ENCODE data around the gene GRIPAP1. TPM values are rescaled to one million over a fixed set of nuclear protein-coding genes. Genes with fewer than 3 reads are reported as not detected.
A peak's percentile ranks its signal among the peaks of the same experiment; 100 is the strongest.

Gene GRIPAP1, protein sequence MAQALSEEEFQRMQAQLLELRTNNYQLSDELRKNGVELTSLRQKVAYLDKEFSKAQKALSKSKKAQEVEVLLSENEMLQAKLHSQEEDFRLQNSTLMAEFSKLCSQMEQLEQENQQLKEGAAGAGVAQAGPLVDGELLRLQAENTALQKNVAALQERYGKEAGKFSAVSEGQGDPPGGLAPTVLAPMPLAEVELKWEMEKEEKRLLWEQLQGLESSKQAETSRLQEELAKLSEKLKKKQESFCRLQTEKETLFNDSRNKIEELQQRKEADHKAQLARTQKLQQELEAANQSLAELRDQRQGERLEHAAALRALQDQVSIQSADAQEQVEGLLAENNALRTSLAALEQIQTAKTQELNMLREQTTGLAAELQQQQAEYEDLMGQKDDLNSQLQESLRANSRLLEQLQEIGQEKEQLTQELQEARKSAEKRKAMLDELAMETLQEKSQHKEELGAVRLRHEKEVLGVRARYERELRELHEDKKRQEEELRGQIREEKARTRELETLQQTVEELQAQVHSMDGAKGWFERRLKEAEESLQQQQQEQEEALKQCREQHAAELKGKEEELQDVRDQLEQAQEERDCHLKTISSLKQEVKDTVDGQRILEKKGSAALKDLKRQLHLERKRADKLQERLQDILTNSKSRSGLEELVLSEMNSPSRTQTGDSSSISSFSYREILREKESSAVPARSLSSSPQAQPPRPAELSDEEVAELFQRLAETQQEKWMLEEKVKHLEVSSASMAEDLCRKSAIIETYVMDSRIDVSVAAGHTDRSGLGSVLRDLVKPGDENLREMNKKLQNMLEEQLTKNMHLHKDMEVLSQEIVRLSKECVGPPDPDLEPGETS
- 10 to 100 TPM in 1 of 2 donors, 1 to 10 TPM in 1; 9.6 to 16.0 TPM for total RNA-seq

- Histone ChIP-seq H3K9me3 (no peaks in the 10 kb centered on the region), H3K4me1 (peaks cover 0 to 7% of the 10 kb centered on the region in 2 donors), H3K27ac (peak within 1 kb of the TSS; percentile 60 to 66), H3K27me3 (no peaks in the 10 kb centered on the region), H3K4me3 (peak within 1 kb of the TSS; percentile 58 to 63), H3K36me3 (no peaks in the 10 kb centered on the region)
- TF ChIP-seq, protein P1, sequence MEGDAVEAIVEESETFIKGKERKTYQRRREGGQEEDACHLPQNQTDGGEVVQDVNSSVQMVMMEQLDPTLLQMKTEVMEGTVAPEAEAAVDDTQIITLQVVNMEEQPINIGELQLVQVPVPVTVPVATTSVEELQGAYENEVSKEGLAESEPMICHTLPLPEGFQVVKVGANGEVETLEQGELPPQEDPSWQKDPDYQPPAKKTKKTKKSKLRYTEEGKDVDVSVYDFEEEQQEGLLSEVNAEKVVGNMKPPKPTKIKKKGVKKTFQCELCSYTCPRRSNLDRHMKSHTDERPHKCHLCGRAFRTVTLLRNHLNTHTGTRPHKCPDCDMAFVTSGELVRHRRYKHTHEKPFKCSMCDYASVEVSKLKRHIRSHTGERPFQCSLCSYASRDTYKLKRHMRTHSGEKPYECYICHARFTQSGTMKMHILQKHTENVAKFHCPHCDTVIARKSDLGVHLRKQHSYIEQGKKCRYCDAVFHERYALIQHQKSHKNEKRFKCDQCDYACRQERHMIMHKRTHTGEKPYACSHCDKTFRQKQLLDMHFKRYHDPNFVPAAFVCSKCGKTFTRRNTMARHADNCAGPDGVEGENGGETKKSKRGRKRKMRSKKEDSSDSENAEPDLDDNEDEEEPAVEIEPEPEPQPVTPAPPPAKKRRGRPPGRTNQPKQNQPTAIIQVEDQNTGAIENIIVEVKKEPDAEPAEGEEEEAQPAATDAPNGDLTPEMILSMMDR (IDR thresholded peaks at IDR 0.05) = no peak
- DNase-seq (ENCODE audit: low spot score) = peak; percentile 65
These were observed at the start of gene GRIPAP1 for GRCh38 chrX:49002091-49002935. Gene GRIPAP1, minus strand, starts transcription at chrX:49002264. Its CDS starts 35 bp downstream, at chrX:49002229.

DNA sequence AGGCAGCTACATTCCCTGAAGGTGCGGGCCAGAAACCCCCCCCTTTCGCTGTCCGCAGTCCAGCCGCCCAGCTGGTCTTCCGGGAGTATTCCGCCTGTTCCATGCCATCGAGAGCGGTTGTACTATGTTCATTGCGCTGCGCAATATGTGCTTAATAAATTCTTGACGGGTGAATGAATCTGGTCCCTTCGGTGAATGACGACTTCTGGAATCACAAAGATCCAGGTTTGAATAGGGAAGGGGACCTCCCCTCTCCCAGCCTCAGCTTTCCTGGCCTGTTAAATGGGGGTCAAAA is 41.9 kb upstream of the GRIPAP1 start:
- H3K4me1 ChIP-seq = peaks cover 0 to 18% of the 10 kb centered on the region in 2 donors
- H3K9me3 ChIP-seq = peaks cover 0 to 4% of the 10 kb centered on the region in 2 donors
- H3K27me3 ChIP-seq = no peaks in the 10 kb centered on the region
- no peak for DNase-seq (ENCODE audit: low spot score)
- peak overlapping the region; percentile 69 to 79 for H3K27ac ChIP-seq
- peaks cover 6% of the 10 kb centered on the region for H3K36me3 ChIP-seq
- H3K4me3 ChIP-seq = peak overlapping the region in 1 of 2 donors; percentile 15
- TF ChIP-seq, protein P1 (IDR thresholded peaks at IDR 0.05) = no peak

DNA sequence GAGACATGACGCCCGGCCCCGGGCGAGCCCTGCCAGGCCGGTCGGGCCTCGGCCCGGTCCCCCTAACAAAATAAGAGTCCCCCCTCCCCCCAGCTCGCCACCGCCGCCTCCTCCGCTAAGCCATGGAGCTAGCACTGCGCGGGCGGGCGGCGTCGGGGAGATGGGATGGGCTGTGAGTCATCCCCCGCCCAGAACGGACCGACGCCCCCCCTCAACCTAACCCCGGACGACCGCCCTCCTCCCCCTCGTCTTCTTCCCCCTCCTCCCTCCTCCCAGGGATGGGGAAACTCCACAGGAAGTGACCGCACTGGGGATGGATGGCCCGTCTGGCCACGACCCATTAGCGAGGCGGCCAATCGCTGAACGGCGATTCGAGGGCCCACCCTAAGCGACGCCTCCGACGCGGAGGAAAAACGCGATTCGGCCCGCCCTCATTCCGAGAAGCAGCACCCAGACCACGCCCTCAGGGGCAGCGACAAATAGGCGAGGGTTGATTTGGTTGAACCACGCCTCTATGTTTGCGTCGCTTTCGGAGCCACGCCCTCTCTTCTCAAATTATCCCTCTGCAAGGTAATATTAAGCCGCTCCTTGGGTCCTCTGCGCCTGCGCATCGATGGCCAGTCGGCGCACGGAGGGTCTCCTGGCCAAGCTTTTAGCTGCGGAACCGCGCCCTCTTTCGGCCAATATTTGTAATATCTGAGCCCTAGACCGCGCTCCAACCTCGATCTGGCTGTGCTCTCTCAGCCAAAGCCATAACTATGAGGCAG is 41.3 kb upstream of the GRIPAP1 start, which contains the start of gene TFE3:
Gene TFE3 (minus strand): TSS at position 138 of the 767 bp plus-strand sequence. CDS start 131 bp downstream, at position 7.
- Histone ChIP-seq H3K4me1 (peaks cover 0 to 19% of the 10 kb centered on the region in 2 donors), H3K36me3 (peaks cover 12% of the 10 kb centered on the region), H3K27ac (peak within 1 kb of the TSS; percentile 97 to 99), H3K4me3 (peak within 1 kb of the TSS; percentile 81 to 93), H3K27me3 (no peaks in the 10 kb centered on the region), H3K9me3 (peaks cover 0 to 4% of the 10 kb centered on the region in 2 donors)
- DNase-seq (ENCODE audit: low spot score) = peak; percentile 99
- TF ChIP-seq, protein P1 (IDR thresholded peaks at IDR 0.05) = peak; percentile 25 to 71

DNA sequence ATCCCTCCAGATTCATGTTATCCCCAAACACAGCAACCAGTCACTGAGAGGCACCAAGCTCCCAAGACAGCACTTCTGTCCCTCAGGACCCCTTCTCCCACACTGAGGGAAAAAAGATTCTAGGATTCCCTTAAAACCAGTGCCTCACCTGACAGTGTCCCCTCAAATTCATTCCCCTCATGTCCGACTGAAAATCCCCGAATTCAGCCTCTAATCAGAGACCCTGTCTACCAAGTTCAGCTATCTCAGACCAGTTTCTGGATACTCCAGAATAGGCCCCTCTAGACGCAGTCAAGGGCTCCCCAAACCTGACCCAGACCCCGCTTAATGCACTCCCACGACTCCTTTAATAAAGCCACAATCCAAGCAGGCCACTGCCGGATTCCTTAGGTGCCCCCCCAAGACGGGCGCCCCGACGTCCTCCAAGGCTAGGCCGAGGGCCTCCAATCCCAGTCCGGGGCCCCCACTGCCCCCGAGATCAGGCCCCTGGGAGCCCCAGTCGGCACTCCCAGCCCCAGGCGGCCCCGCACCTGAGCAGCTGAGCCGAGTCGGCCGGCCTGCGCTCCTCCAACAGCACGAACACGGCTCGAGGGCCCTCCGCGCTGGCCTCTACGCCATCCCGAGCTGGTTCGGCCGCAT is 40.6 kb upstream of the GRIPAP1 start:
- peaks cover 0 to 4% of the 10 kb centered on the region in 2 donors for H3K9me3 ChIP-seq
- DNase-seq (ENCODE audit: low spot score) = no peak
- no peaks in the 10 kb centered on the region for H3K27me3 ChIP-seq
- H3K4me3 ChIP-seq = peak overlapping the region; percentile 81 to 93
- H3K27ac ChIP-seq = peak overlapping the region; percentile 97 to 99
- TF ChIP-seq, protein P1 (IDR thresholded peaks at IDR 0.05) = no peak
- peaks cover 19% of the 10 kb centered on the region for H3K36me3 ChIP-seq
- H3K4me1 ChIP-seq = peaks cover 0 to 19% of the 10 kb centered on the region in 2 donors
